K562 (cell line): ENCODE results near the gene CLEC10A.

ENCODE experiments used
- ELF1 ChIP-seq: fragments of 200-800 bp; sonication (Bioruptor generic); IDR thresholded peaks from 2 replicates; pipeline ENCODE4 v1.6.1; 2016; ENCODE audit warnings: missing genetic modification characterization, missing compliant biosample characterization
- LCOR ChIP-seq: sonication (generic); formaldehyde crosslinking; IDR thresholded peaks from 2 replicates; pipeline ENCODE4 v1.8.0; 2022; ENCODE audit warnings: mild to moderate bottlenecking, missing genetic modification reagents
- NFYB ChIP-seq: IDR thresholded peaks from 2 replicates; pipeline ENCODE4 v1.6.1; 2011; ENCODE audit warnings: mild to moderate bottlenecking, moderate library complexity; ENCODE audit not compliant: insufficient read length; ENCODE audit errors: extremely low read depth
- POLR2A ChIP-seq: fragments of 450-650 bp; conservative IDR thresholded peaks from 2 replicates; pipeline ENCODE4 v1.6.1; 2016
- RBM39 ChIP-seq: fragments of 200-400 bp; formaldehyde crosslinking; optimal IDR thresholded peaks from 2 replicates; pipeline ENCODE3; 2018; ENCODE audit warnings: low read depth, low read length
- RFX1 ChIP-seq: fragments of 450-650 bp; IDR thresholded peaks from 2 replicates; pipeline ENCODE4 v1.6.1; 2016; ENCODE audit warnings: mild to moderate bottlenecking, moderate library complexity
- STAG1 ChIP-seq: sonication (generic); formaldehyde crosslinking; IDR thresholded peaks from 2 replicates; pipeline ENCODE4 v1.5.0; 2020; ENCODE audit warnings: missing genetic modification reagents, borderline replicate concordance
- TAF1 ChIP-seq: IDR thresholded peaks from 2 replicates; pipeline ENCODE4 v1.6.1; 2011; ENCODE audit warnings: mild to moderate bottlenecking, low read length, moderate library complexity; ENCODE audit not compliant: insufficient read depth, control insufficient read depth, severe bottlenecking; ENCODE audit errors: extremely low read depth
- TF ChIP-seq, protein P1 (sequence below): fragments of 450-650 bp; IDR thresholded peaks from 2 replicates; pipeline ENCODE4 v1.6.1; 2016; ENCODE audit warnings: low read depth
- TF ChIP-seq, protein P2 (sequence below): sonication (generic); formaldehyde crosslinking; IDR thresholded peaks from 2 replicates; pipeline ENCODE4 v1.5.0; 2020; ENCODE audit warnings: missing genetic modification reagents
- TF ChIP-seq, protein P3 (sequence below), 3 experiments: IDR thresholded peaks in 2 of 3; conservative IDR thresholded peaks in 1 of 3; 2 replicates each; pipeline ENCODE4 v1.5.1; 2011 to 2012; ENCODE audit warnings: low read length in 3 of 3, mild to moderate bottlenecking in 3 of 3, control low read depth in 2 of 3, improper control_type of control experiment in 1 of 3, inconsistent platforms in 1 of 3, low read depth in 1 of 3, mixed read lengths in 1 of 3, moderate library complexity in 1 of 3; ENCODE audit not compliant: insufficient read depth in 2 of 3
- TF ChIP-seq, protein P4 (sequence below), 2 experiments: fragments of 450-650 bp in 1 of 2; sonication (generic) in 1 of 2; formaldehyde crosslinking in 1 of 2; IDR thresholded peaks in 1 of 2; conservative IDR thresholded peaks in 1 of 2; 2 replicates each; pipeline versions ENCODE4 v1.6.1 to v1.8.1; 2016 to 2023; ENCODE audit warnings: mild to moderate bottlenecking in 2 of 2, moderate library complexity in 2 of 2, inconsistent platforms in 1 of 2, missing genetic modification reagents in 1 of 2

- TF ChIP-seq NFYB = no peak
- TF ChIP-seq ELF1 (tag) = no peak
- TF ChIP-seq, protein P1, sequence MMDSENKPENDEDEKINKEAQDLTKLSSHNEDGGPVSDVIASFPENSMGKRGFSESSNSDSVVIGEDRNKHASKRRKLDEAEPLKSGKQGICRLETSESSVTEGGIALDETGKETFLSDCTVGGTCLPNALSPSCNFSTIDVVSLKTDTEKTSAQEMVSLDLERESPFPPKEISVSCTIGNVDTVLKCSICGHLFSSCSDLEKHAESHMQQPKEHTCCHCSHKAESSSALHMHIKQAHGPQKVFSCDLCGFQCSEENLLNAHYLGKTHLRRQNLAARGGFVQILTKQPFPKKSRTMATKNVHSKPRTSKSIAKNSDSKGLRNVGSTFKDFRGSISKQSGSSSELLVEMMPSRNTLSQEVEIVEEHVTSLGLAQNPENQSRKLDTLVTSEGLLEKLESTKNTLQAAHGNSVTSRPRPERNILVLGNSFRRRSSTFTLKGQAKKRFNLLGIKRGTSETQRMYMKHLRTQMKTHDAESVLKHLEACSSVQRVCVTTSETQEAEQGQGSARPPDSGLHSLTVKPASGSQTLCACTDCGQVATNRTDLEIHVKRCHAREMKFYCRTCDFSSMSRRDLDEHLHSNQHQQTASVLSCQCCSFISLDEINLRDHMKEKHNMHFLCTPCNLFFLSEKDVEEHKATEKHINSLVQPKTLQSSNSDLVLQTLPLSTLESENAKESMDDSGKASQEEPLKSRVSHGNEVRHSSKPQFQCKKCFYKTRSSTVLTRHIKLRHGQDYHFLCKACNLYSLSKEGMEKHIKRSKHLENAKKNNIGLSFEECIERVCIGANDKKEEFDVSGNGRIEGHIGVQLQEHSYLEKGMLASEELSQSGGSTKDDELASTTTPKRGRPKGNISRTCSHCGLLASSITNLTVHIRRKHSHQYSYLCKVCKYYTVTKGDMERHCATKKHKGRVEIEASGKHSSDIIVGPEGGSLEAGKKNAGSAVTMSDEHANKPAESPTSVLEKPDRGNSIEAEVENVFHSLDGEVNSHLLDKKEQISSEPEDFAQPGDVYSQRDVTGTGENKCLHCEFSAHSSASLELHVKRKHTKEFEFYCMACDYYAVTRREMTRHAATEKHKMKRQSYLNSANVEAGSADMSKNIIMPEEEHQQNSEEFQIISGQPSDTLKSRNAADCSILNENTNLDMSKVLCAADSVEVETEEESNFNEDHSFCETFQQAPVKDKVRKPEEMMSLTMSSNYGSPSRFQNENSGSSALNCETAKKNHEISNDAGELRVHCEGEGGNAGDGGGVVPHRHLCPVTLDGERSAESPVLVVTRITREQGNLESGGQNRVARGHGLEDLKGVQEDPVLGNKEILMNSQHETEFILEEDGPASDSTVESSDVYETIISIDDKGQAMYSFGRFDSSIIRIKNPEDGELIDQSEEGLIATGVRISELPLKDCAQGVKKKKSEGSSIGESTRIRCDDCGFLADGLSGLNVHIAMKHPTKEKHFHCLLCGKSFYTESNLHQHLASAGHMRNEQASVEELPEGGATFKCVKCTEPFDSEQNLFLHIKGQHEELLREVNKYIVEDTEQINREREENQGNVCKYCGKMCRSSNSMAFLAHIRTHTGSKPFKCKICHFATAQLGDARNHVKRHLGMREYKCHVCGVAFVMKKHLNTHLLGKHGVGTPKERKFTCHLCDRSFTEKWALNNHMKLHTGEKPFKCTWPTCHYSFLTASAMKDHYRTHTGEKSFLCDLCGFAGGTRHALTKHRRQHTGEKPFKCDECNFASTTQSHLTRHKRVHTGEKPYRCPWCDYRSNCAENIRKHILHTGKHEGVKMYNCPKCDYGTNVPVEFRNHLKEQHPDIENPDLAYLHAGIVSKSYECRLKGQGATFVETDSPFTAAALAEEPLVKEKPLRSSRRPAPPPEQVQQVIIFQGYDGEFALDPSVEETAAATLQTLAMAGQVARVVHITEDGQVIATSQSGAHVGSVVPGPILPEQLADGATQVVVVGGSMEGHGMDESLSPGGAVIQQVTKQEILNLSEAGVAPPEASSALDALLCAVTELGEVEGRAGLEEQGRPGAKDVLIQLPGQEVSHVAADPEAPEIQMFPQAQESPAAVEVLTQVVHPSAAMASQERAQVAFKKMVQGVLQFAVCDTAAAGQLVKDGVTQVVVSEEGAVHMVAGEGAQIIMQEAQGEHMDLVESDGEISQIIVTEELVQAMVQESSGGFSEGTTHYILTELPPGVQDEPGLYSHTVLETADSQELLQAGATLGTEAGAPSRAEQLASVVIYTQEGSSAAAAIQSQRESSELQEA = no peak
- no peak for TF ChIP-seq RBM39
- no peak for TF ChIP-seq TAF1
- TF ChIP-seq RFX1 = no peak
- TF ChIP-seq STAG1 (CRISPR knock-in tag) = no peak
- TF ChIP-seq, protein P2, sequence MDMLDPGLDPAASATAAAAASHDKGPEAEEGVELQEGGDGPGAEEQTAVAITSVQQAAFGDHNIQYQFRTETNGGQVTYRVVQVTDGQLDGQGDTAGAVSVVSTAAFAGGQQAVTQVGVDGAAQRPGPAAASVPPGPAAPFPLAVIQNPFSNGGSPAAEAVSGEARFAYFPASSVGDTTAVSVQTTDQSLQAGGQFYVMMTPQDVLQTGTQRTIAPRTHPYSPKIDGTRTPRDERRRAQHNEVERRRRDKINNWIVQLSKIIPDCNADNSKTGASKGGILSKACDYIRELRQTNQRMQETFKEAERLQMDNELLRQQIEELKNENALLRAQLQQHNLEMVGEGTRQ (CRISPR knock-in tag) = no peak
- TF ChIP-seq, protein P3, sequence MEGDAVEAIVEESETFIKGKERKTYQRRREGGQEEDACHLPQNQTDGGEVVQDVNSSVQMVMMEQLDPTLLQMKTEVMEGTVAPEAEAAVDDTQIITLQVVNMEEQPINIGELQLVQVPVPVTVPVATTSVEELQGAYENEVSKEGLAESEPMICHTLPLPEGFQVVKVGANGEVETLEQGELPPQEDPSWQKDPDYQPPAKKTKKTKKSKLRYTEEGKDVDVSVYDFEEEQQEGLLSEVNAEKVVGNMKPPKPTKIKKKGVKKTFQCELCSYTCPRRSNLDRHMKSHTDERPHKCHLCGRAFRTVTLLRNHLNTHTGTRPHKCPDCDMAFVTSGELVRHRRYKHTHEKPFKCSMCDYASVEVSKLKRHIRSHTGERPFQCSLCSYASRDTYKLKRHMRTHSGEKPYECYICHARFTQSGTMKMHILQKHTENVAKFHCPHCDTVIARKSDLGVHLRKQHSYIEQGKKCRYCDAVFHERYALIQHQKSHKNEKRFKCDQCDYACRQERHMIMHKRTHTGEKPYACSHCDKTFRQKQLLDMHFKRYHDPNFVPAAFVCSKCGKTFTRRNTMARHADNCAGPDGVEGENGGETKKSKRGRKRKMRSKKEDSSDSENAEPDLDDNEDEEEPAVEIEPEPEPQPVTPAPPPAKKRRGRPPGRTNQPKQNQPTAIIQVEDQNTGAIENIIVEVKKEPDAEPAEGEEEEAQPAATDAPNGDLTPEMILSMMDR (IDR thresholded peaks at IDR 0.05 in 2 of 3, conservative IDR thresholded peaks at IDR 0.05 in 1 of 3; ENCODE audit: insufficient read depth in 2 of 3, low read depth in 1 of 3, low read length in 3 of 3) = no peak
- TF ChIP-seq, protein P4, sequence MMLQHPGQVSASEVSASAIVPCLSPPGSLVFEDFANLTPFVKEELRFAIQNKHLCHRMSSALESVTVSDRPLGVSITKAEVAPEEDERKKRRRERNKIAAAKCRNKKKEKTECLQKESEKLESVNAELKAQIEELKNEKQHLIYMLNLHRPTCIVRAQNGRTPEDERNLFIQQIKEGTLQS (IDR thresholded peaks at IDR 0.05) = no peak
- TF ChIP-seq, protein P4 (CRISPR knock-in tag; conservative IDR thresholded peaks at IDR 0.05) = no peak
- TF ChIP-seq LCOR (CRISPR knock-in tag) = no peak
- TF ChIP-seq POLR2A = no peak
These were observed 18.9 kb upstream of the CLEC10A start for GRCh38 chr17:7098802-7099459.
